HepG2 (cell line): ENCODE measurements around the gene MAPK1.

Source experiments
- BHLHE40 ChIP-seq: IDR thresholded peaks from 2 replicates; pipeline ENCODE4 v1.6.1; 2011; ENCODE audit warnings: low read length, improper control_type of control experiment
- ELF1 ChIP-seq: sonication (generic); formaldehyde crosslinking; IDR thresholded peaks from 2 replicates; pipeline ENCODE4 v1.4.0; 2020; ENCODE audit warnings: missing genetic modification reagents
- HNF4A ChIP-seq: sonication (generic); formaldehyde crosslinking; IDR thresholded peaks from 2 replicates; pipeline ENCODE4 v1.4.0; 2020; ENCODE audit warnings: missing genetic modification reagents
- ISX ChIP-seq: sonication (generic); formaldehyde crosslinking; conservative IDR thresholded peaks from 2 replicates; pipeline ENCODE4 v1.5.0; 2020; ENCODE audit warnings: missing genetic modification reagents
- PHF20 ChIP-seq: sonication (generic); formaldehyde crosslinking; IDR thresholded peaks from 2 replicates; pipeline ENCODE4 v1.5.0; 2020; ENCODE audit warnings: mild to moderate bottlenecking, missing genetic modification reagents
- POLR2AphosphoS5 ChIP-seq: IDR thresholded peaks from 2 replicates; pipeline ENCODE4 v1.6.1; 2012; ENCODE audit warnings: low read depth, low read length
- SMAD1 ChIP-seq: sonication (generic); formaldehyde crosslinking; IDR thresholded peaks from 2 replicates; pipeline ENCODE4 v1.4.0; 2020; ENCODE audit warnings: missing genetic modification reagents, low read depth, mild to moderate bottlenecking, borderline replicate concordance
- ZBTB7A ChIP-seq: sonication (generic); formaldehyde crosslinking; IDR thresholded peaks from 2 replicates; pipeline ENCODE4 v1.8.0; 2022; ENCODE audit warnings: mild to moderate bottlenecking, missing genetic modification reagents
- ZNF24 ChIP-seq: fragments of 450-650 bp; IDR thresholded peaks from 2 replicates; pipeline ENCODE4 v1.6.1; 2017; ENCODE audit warnings: antibody characterized with exemption, mild to moderate bottlenecking
- TF ChIP-seq, protein P1 (sequence below): sonication (generic); formaldehyde crosslinking; IDR thresholded peaks from 2 replicates; pipeline ENCODE4 v1.4.0; 2020; ENCODE audit warnings: missing genetic modification reagents, borderline replicate concordance
- TF ChIP-seq, protein P2 (sequence below): sonication (generic); formaldehyde crosslinking; IDR thresholded peaks from 2 replicates; pipeline ENCODE4 v1.5.0; 2020; ENCODE audit warnings: mild to moderate bottlenecking, missing genetic modification reagents, moderate library complexity
- TF ChIP-seq, protein P3 (sequence below): sonication (generic); formaldehyde crosslinking; IDR thresholded peaks from 2 replicates; pipeline ENCODE4 v1.5.0; 2020; ENCODE audit warnings: mild to moderate bottlenecking, missing genetic modification reagents
- TF ChIP-seq, protein P4 (sequence below), 2 experiments: sonication (generic) in 1 of 2; formaldehyde crosslinking in 1 of 2; IDR thresholded peaks; 2 replicates each; pipeline versions ENCODE4 v1.4.0 to v1.6.1; 2018 to 2020; ENCODE audit warnings: missing genetic modification reagents in 2 of 2, borderline replicate concordance in 1 of 2, low read depth in 1 of 2, mild to moderate bottlenecking in 1 of 2, missing biosample characterization in 1 of 2
- TF ChIP-seq, protein P5 (sequence below), 2 experiments: IDR thresholded peaks; 2 replicates each; pipeline ENCODE4 v1.6.1; 2011 to 2012; ENCODE audit warnings: low read length in 2 of 2, borderline replicate concordance in 1 of 2, low read depth in 1 of 2, mild to moderate bottlenecking in 1 of 2, moderate library complexity in 1 of 2

DNA sequence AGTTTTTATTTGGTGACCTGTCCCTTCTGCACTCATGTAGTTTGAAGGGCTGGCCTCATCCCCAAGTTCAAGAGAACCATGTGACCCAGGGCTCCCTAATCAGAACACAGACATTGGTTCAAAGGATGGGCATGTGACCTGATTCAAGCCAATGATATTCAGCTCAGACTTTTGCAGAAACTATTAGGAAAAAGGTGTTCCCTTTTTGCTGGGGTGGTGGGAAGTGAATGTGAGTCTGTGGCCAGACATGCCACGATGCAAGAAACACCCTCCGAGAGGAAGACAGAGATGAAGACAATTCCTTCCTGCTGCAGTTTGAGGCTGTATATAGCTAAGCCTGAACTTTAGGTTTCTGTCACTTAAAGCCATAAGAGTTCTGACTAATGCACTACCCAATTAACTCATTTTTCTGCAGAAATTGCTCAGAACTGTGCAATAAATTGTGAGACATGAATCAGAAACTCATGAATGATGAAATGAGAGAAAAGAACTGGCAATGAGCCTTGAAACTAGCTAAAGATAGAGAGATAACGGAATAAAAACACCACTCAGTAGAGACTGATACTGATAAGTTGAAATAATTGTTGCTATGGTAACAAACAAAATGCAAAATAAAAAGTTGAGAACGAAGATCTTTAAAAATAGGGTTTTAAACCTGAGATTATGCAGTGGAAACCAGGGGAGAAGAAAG is 9.2 kb upstream of the MAPK1 start:
- TF ChIP-seq ISX (CRISPR knock-in tag) (no peak), ELF1 (CRISPR knock-in tag) (no peak), BHLHE40 (no peak), SMAD1 (no peak), POLR2AphosphoS5 (no peak), HNF4A (no peak), ZBTB7A (no peak), ZNF24 (no peak), PHF20 (CRISPR knock-in tag) (no peak)
- TF ChIP-seq, protein P1, sequence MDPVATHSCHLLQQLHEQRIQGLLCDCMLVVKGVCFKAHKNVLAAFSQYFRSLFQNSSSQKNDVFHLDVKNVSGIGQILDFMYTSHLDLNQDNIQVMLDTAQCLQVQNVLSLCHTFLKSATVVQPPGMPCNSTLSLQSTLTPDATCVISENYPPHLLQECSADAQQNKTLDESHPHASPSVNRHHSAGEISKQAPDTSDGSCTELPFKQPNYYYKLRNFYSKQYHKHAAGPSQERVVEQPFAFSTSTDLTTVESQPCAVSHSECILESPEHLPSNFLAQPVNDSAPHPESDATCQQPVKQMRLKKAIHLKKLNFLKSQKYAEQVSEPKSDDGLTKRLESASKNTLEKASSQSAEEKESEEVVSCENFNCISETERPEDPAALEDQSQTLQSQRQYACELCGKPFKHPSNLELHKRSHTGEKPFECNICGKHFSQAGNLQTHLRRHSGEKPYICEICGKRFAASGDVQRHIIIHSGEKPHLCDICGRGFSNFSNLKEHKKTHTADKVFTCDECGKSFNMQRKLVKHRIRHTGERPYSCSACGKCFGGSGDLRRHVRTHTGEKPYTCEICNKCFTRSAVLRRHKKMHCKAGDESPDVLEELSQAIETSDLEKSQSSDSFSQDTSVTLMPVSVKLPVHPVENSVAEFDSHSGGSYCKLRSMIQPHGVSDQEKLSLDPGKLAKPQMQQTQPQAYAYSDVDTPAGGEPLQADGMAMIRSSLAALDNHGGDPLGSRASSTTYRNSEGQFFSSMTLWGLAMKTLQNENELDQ (CRISPR knock-in tag) = no peak
- TF ChIP-seq, protein P2, sequence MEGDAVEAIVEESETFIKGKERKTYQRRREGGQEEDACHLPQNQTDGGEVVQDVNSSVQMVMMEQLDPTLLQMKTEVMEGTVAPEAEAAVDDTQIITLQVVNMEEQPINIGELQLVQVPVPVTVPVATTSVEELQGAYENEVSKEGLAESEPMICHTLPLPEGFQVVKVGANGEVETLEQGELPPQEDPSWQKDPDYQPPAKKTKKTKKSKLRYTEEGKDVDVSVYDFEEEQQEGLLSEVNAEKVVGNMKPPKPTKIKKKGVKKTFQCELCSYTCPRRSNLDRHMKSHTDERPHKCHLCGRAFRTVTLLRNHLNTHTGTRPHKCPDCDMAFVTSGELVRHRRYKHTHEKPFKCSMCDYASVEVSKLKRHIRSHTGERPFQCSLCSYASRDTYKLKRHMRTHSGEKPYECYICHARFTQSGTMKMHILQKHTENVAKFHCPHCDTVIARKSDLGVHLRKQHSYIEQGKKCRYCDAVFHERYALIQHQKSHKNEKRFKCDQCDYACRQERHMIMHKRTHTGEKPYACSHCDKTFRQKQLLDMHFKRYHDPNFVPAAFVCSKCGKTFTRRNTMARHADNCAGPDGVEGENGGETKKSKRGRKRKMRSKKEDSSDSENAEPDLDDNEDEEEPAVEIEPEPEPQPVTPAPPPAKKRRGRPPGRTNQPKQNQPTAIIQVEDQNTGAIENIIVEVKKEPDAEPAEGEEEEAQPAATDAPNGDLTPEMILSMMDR (CRISPR knock-in tag) = no peak
- TF ChIP-seq, protein P3, sequence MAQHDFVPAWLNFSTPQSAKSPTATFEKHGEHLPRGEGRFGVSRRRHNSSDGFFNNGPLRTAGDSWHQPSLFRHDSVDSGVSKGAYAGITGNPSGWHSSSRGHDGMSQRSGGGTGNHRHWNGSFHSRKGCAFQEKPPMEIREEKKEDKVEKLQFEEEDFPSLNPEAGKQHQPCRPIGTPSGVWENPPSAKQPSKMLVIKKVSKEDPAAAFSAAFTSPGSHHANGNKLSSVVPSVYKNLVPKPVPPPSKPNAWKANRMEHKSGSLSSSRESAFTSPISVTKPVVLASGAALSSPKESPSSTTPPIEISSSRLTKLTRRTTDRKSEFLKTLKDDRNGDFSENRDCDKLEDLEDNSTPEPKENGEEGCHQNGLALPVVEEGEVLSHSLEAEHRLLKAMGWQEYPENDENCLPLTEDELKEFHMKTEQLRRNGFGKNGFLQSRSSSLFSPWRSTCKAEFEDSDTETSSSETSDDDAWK = no peak
- TF ChIP-seq, protein P4, sequence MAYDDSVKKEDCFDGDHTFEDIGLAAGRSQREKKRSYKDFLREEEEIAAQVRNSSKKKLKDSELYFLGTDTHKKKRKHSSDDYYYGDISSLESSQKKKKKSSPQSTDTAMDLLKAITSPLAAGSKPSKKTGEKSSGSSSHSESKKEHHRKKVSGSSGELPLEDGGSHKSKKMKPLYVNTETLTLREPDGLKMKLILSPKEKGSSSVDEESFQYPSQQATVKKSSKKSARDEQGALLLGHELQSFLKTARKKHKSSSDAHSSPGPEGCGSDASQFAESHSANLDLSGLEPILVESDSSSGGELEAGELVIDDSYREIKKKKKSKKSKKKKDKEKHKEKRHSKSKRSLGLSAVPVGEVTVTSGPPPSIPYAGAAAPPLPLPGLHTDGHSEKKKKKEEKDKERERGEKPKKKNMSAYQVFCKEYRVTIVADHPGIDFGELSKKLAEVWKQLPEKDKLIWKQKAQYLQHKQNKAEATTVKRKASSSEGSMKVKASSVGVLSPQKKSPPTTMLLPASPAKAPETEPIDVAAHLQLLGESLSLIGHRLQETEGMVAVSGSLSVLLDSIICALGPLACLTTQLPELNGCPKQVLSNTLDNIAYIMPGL (CRISPR knock-in tag; IDR thresholded peaks at IDR 0.05; ENCODE audit: borderline replicate concordance in 1 of 2, low read depth in 1 of 2) = no peak
- TF ChIP-seq, protein P5, sequence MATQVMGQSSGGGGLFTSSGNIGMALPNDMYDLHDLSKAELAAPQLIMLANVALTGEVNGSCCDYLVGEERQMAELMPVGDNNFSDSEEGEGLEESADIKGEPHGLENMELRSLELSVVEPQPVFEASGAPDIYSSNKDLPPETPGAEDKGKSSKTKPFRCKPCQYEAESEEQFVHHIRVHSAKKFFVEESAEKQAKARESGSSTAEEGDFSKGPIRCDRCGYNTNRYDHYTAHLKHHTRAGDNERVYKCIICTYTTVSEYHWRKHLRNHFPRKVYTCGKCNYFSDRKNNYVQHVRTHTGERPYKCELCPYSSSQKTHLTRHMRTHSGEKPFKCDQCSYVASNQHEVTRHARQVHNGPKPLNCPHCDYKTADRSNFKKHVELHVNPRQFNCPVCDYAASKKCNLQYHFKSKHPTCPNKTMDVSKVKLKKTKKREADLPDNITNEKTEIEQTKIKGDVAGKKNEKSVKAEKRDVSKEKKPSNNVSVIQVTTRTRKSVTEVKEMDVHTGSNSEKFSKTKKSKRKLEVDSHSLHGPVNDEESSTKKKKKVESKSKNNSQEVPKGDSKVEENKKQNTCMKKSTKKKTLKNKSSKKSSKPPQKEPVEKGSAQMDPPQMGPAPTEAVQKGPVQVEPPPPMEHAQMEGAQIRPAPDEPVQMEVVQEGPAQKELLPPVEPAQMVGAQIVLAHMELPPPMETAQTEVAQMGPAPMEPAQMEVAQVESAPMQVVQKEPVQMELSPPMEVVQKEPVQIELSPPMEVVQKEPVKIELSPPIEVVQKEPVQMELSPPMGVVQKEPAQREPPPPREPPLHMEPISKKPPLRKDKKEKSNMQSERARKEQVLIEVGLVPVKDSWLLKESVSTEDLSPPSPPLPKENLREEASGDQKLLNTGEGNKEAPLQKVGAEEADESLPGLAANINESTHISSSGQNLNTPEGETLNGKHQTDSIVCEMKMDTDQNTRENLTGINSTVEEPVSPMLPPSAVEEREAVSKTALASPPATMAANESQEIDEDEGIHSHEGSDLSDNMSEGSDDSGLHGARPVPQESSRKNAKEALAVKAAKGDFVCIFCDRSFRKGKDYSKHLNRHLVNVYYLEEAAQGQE (IDR thresholded peaks at IDR 0.05; ENCODE audit: borderline replicate concordance in 1 of 2, low read depth in 1 of 2, low read length in 2 of 2) = no peak
